COR-L47 (cell line): ENCODE data around the gene LRRC25.
"Not testable (repeated sequence)": the region's sequence is repeated elsewhere in the genome, so short reads cannot be mapped to it uniquely, and the experiment has no call there.

Experiments used
- DNase-seq: peaks from one replicate; lab custom pipeline; 2025; lab: John Stamatoyannopoulos, UW

Gene LRRC25

DNA sequence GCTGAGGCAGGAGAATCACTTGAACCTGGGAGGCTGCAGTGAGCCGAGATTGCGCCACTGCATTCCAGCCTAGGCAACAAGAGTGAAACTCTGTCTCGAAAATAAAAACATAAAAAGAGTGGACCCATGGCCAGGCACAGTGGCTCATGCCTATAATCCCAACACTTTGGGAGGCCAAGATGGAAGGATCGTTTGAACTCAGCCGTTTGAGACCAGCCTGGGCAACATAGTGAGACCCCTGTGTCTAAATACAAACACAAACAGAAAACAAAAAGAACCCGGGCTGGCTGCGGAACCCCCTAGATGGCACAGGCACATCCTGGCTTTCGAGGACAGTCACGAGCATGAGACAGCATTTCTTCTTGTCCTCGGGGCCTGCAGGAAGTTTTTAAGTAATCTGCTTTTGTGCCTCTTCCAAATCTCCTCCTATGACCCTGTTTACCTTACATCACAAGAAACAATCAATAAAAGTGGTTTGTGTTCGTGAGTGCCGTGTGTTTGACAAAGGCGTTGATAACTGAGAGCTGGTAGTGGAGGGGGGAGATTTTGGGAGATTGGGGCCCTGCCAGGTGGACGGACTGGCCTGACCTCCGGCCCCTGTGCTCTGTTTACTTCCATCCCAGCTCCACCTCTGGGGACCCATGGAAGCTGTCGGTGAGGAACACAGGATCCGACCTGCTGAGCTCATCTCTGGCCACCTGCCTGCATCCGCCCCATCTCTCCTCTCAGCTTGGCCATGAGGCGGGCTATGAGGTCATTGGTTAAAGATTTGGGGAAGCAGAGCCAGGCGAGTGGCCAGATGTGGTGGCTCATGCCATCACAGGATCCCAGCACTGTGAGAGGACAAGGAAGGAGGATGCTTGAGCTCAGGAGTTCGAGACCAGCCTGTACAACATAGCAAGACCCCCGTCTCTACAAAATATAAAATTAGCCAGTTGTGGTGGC lies 17.3 kb downstream of the LRRC25 start:
- no peak for DNase-seq

DNA sequence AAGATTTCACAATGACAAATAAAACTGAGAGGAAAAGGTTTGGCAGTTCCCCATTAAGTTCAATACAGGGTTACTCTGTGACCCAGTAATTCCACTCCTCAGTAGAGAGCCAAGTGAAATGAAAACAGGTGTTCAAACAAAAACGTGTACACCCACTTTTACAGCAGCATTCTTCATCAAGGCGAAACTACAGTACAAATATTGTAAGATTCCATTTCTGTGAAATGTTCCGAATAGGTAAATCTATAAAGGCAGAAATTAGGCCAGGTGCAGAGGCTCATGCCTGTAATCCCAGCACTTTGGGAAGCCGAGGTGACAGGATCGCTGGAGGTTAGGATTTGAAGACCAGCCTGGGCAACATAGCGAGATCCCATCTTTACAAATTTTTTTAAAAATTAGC lies 20.4 kb downstream of the LRRC25 start:
- no peak for DNase-seq

DNA sequence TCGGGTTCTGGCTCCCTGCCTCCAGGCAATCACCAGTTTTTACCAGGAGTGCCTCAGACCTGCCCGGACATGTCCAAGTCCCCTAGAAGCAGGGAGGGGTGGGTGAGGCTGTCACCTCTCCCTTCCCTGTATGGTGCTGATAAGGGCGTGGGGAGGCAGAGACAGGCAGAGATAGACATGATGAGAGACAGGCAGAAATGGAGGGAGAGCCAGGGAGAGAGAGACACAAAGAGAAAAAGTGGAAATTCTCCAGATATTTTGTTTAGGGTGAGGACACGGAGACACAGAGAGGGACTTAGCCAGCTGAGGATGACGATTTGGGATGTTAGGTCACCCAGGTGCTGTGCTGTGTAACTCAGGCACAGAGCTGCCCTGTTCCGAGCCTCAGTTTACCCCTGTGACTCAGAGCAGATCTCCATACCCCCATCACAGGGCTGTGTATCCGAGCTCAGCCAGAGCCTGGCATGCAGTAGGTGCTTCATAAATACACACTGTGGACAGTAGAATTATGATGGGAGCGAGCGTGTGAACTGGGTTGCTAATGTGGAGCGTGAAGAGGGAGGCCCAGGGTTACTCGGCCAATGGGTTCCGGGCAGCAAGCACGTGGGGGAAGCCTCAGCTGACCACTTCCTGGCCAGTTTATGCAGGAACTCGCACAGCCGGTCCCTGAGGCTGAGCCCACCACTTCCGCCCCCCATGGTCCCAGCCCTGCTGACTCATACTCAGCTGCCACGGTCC lies 23.4 kb downstream of the LRRC25 start:
- DNase-seq, result peak; percentile 54

DNA sequence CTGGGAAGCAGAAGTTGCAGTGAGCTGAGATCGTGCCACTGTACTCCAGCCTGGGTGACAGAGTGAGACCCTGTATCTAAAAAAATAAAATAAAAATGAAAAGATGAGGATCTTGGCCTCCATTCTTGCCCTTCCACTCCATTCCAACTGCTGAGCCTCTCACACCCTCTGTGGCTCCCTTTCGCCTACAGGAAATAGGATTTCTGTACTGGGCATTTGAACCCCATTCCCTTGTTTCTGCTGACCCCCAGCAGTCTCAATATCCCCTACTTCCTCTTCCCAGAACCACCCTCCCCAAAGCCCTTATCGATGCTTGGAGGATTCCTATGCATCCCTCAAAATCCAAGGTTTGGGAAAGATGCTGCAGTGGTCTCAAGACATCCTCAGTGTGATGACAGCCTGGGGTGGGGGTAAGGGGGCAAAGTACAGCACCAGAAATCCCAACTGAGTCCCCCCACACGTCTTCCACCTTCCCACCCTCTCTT lies 24.0 kb downstream of the LRRC25 start:
- no peak for DNase-seq

DNA sequence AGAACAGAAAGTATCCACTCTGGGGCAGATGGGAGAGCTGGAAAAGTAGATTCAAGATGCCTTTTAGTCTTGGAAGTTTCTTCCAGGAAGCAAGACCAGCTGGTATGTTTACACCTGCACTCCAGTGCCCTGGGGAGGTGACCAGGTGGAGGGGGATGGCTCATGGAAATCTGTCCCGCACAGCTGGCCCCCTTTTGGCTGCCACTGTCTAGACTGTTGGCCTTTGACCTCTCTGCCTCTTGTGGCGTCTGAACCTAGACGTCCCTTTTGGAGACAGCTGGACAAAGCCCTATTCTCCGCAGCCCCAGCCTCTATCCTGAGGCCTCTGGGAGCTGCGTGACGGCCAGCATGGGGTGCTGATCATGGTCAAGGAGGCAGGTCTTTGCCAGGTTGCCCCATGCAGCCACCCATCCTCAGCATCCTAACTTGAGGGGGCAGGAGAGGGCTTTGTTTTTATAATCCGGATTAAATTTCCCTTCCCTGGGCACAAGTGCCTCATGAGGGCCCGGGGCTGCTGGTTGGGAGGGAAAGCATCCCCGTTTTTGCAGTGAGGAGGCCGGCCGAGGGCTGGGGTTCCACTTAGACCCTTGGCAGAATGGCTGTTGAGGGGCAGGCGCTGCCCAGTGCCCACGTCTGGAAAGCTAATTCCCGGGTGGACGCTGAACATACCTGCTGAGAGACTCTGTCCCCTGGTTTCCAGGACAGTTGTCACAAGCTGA lies 28.8 kb downstream of the LRRC25 start:
- DNase-seq, result no peak

DNA sequence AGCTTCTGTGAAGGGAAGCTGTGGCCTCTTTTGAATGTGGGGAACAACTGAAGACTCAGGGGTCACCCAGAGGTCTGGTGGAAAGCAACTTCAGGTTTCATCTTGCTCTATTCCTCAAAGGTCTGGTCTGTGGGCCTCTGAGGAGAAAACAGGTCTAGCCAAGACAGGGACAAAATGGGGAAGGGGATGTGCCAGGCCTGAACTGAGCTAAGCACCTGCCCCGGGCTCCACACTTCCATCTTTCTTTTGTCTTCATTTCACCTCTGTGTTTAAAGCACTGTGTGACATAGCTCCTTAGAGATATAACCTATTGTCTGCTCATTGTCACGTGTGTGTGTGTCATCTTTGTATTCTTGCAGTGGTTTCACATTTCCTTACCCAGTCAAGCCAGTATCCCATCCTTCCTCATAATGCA lies 31.4 kb downstream of the LRRC25 start:
- no peak for DNase-seq

DNA sequence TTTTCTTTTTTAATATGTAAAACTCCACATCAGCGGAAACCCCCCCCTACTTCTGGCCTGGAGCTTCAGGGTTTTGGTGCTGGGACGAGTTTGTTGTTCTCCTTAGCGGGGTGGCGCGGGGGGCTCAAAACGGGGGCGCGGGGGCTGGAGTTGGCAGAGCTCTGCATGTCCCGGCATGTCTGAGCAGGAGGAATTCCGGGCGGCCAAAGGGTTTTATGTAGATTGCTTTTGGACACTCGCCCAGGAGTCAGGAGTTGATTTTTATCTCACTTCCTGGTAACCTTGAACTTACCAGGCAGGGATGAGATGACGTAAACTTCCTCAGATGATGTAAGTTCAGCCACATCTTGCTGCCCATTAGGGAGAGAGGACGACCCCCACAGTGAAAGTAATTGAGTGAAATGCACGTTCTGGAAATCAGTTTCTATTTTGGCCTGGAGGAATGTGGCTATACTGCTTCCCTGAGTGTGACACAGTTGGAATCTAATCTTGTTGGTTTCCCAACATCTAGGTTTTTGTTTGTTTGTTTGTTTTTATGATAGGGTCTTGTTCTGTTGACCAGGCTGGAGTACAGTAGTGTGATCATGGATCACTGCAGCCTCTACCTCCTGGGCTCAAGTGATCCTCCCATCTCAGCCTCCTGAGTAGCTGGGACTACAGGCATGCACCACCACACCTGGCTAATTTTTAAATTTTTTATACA lies 32.4 kb downstream of the LRRC25 start:
- peak; percentile 80 for DNase-seq

DNA sequence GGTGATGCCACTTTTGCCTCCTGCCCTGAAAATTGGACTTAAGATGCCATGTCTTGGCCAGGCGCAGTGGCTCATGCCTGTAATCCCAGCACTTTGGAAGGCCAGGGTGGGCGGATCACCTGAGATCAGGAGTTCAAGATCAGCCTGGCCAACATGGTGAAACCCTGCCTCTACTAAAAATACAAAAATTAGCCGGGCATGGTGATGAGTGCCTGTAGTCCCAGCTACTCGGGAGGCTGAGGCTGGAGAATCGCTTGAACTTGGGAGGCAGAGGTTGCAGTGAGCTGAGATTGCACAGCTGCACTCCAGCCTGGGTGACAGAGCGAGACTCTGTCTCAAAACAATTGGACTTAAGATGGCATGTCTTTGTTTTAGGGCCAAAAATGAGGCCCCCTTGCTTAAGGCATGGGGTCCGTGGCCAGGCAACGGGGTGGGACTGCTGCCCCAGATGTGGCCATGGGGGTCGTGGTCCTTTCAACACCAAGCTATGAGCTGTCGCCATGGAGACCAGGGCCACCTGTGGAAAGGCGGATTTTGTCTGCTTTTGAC lies 33.1 kb downstream of the LRRC25 start:
- DNase-seq, result not testable (repeated sequence)

DNA sequence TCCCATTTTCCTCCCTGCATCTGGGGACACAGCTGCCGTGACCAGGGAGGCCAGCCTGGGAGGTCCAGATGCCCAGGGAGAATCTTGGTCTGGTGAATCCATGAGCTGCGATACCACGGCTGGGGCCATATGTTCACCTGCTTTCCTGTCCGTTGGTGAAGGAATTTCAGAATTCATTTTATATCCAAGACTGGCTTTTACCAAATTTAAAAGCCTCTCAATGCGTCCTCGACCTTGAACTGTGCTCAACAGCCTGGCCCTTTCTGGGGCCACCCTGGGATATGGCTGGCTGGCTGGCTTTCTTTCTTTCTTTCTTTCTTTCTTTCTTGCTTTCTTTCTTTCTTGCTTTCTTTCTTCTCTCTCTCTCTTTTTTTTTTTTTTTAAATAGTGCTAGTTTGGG lies 33.6 kb downstream of the LRRC25 start:
- no peak for DNase-seq

DNA sequence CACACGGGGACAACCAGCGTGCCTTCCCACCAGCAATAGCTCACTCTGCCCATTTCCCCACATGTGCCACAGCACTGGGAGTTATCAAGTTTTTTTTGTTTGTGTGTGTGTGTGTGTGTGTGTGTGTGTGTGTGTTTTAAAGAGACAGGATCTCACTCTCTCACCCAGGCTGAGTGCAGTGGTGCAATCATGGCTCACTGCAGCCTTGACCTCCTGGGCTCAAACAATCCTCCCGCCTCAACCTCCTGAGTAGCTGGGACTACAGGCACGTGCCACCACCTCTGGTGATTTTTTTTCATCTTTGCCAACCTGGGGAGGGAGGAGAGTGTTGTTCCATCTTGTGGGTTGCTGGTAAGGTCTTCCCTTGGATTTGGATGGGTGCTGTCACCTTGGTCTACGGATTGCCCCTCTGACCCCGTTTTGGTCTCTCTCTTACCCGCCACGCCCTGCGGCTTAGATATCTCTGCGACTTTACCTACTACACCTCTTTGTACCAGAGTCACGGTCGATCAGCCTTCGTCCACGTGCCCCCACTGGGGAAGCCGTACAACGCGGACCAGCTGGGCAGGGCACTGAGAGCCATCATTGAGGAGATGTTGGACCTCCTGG lies 34.4 kb downstream of the LRRC25 start:
- no peak for DNase-seq

DNA sequence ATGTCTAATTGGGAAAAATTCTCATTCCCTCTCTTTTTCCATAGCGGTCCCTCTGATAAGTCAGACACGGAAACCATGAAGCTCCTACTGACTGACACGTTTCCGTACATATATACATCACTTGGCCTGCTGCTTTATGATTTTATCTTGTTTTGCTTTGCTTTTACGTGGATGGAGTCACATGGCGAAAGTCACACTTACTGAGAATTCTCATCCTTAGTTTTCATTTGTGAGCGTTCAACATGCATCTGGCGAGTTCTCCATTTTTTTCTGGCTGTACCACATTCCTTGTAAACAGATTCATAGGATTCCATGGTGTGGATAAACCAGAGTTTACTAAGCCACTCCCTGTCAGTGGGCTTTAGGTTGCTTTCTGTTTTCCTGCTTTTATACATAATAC lies 35.8 kb downstream of the LRRC25 start:
- no peak for DNase-seq

DNA sequence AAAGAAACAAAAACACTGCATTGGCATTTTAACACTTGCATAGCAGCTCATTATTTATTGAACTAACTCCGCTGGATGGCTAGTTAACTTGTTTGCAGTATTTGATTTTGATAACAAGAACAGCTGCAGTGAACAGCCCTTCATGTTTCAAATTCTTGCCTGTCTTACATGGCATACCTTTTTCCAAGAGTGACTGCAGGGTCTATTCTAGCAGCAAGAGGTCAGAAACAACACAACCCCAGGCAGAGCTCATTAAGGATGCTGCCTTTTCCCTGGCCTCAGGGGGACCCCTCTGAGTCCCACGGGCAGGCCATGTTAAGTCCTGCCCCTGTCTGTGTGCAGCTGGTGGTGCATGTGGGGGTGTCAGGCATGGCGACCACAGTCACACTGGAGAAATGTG lies 40.4 kb downstream of the LRRC25 start:
- no peak for DNase-seq

DNA sequence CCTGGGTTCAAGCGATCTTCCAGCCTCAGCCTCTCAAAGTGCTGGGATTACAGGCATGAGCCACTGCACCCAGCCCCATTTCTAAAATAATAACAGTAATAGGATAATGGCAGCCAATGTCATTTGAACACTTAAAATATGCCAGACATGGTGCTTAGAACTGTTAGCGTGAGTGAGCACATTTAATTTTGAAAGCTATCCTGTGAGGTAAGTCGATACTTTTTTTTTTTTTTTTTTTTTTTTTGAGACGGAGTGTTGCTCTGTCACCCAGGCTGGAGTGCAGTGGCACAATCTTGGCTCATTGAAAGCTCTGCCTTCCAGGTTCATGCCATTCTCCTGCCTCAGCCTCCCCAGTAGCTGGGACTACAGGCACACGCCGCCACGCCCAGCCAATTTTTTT lies 42.7 kb downstream of the LRRC25 start:
- not testable (repeated sequence) for DNase-seq

DNA sequence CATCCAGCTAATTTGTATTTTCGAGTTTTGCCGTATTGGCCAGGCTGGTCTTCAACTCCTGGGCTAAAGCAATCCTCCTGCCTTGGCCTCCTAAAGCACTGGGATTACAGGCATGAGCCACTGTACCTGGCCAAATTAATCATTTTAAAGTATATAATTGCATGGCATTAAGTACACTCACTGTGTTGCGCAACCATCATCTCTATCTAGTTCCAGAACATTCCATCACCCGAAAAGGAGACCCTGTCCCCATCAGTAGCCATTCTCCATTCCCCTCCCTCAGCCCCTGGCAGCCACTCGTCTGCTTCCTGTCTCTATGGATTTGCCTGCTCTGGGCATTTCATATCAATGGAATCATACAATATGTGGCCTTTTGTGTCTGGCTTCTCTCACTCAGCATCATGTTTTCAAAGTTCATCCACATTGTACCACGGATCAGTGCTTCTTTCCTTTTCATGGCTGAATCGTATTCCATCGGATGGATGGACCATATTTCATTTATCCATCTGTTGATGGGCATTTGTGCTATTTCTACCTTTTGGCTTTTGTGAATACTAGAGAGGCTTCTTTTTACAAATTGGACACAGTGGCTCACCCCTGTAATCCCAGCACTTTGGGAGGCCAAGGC lies 43.9 kb downstream of the LRRC25 start:
- DNase-seq, result no peak

DNA sequence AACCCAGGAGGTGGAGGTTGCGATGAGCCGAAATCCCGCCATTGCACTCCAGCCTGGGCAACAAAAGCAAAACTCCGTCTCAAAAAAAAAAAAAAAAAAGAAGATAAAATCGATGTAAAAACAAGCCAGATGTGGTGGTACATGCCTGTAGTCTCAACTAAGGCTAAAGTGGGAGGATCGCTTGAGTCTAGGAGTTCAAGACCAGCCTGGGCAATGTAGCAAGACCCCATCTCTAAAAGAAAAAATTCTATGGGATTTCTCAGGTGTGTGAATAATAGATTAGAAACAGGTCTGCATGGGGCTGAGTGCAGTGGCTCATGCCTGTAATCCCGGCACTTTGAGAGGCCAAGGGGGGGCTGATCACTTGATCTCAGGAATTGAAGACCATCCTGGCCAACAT lies 45.9 kb downstream of the LRRC25 start:
- no peak for DNase-seq

DNA sequence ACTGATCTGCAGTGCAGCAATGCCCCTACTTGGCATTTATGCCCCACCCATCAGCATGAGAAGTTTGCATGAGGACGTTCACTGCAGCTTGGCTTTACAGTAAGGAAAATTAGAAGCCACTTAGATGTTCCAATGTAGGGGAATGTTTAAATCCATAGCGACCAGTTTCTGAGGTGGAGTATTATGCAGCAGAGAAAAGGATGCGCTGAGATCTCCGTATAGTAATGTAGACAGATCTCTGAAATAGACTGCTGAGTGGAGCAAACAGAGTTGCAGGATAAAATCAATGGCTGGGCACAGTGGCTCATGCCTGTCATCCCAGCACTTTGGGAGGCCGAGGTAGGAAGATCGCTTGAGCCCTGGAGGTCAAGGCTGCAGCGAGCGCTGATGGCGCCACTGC lies 46.9 kb downstream of the LRRC25 start:
- no peak for DNase-seq

DNA sequence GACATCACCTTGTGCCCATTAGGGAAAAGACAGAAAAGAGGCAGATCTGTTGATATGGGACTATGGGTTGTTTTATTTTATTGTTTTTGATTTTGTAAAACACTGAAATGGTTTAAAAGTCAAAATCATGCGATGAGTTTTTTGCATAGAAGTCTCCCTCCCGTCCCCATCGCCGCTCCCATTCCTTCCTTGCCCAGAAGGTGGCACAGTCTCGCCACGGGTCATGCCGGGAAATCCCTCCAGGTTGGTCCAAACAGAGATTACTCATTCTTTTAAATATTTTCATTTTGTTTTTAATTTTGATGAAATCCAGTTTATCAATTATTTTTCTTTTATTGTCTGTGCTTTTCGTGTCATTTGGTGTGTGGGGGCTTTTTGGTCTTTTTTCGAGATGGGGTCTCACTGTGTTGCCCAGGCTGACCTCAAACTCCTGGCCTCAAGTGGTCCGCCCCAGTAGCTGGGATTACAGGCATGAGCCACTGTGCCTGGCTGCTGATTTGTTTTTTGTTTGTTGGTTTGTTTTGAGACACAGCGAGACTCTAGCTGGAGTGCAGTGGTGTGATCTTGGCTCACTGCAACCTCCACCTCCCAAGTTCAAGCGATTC lies 47.8 kb downstream of the LRRC25 start:
- no peak for DNase-seq

DNA sequence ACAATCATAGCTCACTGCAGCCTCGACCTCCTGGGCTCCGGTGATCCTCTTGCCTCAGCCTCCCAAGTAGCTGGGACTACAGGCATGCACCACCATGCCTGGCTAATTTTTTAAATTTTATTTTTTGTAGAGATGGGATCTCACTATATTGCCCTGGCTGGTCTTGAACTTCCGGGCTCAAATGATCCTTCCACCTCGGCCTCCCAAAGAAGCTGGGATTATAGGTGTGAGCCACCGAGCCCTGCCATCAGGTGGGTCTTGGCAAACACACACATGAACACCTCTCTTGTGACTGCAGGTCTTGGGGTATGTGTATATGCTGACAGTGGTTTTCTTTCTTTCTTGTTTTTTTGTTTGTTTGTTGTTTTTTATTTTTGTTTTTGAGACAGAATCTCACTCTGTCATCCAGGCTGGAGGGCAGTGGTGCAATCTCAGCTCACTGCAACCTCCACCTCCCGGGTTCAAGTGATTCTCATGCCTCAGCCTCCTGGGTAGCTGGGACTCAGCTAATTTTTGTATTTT lies 48.5 kb downstream of the LRRC25 start:
- not testable (repeated sequence) for DNase-seq

DNA sequence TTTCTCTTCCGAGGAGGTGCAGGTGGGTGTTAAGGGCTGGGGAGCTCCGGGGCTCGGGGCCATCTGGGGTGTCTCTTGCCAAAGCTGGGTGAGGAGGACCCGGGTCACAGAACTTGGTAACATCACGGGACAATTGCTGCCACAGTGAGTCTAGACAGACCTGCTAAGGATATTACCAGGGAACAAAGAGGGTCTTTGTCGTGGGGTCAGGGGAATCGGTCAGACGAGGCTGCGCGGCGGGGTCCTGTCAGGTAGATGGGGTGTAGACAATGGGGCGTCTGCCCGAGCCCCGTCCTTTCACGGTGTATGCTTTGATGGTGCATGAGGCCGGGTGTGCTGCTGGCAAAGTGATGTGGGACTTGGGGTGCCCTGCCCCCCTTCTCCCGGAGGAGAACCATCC lies 49.3 kb downstream of the LRRC25 start:
- no peak for DNase-seq

DNA sequence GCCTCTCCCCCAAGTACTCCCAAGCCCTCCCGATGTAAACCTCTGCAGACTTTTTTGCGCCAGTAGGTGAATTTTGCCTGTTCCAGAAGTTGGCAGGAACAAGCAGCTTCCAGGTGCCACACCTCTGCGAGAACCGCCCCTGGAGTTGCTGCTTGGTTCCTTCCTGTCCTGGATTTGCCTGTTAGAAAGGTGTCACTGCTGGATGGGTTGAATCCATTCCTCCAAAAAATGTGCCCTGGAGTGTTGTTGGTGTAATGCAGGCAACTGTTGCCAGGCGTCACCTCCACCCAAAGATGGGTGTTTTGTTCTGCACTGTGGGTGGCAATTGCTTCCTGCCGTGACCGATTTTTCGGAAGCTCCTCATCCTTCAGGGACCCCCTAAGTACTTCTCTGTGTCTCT lies 51.3 kb downstream of the LRRC25 start:
- peak; percentile 68 for DNase-seq
